WTC11 (cell line): Measurements from ENCODE around the gene EDN2.

Experiments
- ESRRA ChIP-seq: sonication (generic); formaldehyde crosslinking; IDR thresholded peaks from 2 replicates; pipeline ENCODE4 v1.8.1; 2022; ENCODE audit warnings: mild to moderate bottlenecking, missing genetic modification reagents, borderline replicate concordance
- JUN ChIP-seq: sonication (generic); formaldehyde crosslinking; IDR thresholded peaks from 2 replicates; pipeline ENCODE4 v1.8.0; 2023; ENCODE audit warnings: mild to moderate bottlenecking, missing genetic modification reagents
- NR1H2 ChIP-seq: sonication (generic); formaldehyde crosslinking; IDR thresholded peaks from 2 replicates; pipeline ENCODE4 v1.9.0; 2021; ENCODE audit warnings: mild to moderate bottlenecking, moderate library complexity, missing genetic modification reagents
- SP1 ChIP-seq: sonication (generic); formaldehyde crosslinking; conservative IDR thresholded peaks from 2 replicates; pipeline ENCODE4 v1.8.1; 2022; ENCODE audit warnings: missing genetic modification reagents
- TEAD1 ChIP-seq: sonication (generic); formaldehyde crosslinking; IDR thresholded peaks from 2 replicates; pipeline ENCODE4 v1.8.0; 2022; ENCODE audit warnings: mild to moderate bottlenecking, missing genetic modification reagents
- ZNF121 ChIP-seq: sonication (generic); formaldehyde crosslinking; IDR thresholded peaks from 2 replicates; pipeline ENCODE4 v1.8.0; 2023; ENCODE audit warnings: missing genetic modification reagents
- TF ChIP-seq, protein P1 (sequence below): sonication (generic); formaldehyde crosslinking; conservative IDR thresholded peaks from 2 replicates; pipeline ENCODE4 v1.8.1; 2022; ENCODE audit warnings: mild to moderate bottlenecking, missing genetic modification reagents
- TF ChIP-seq, protein P2 (sequence below): sonication (generic); formaldehyde crosslinking; IDR thresholded peaks from 2 replicates; pipeline ENCODE4 v1.8.1; 2022; ENCODE audit warnings: mild to moderate bottlenecking, missing genetic modification reagents, moderate library complexity, borderline replicate concordance
- TF ChIP-seq, protein P3 (sequence below): fragments of 200-600 bp; IDR thresholded peaks from 2 replicates; pipeline ENCODE4 v1.8.0; 2022; ENCODE audit warnings: antibody characterized with exemption
- TF ChIP-seq, protein P4 (sequence below): fragments of 250-450 bp; sonication (Bioruptor Pico); IDR thresholded peaks from 2 replicates; pipeline ENCODE4 v1.9.0; 2021; ENCODE audit warnings: mild to moderate bottlenecking
- TF ChIP-seq, protein P5 (sequence below): sonication (generic); formaldehyde crosslinking; IDR thresholded peaks from 2 replicates; pipeline ENCODE4 v1.8.1; 2022; ENCODE audit warnings: low read depth, missing genetic modification reagents, borderline replicate concordance
- TF ChIP-seq, protein P6 (sequence below): sonication (generic); formaldehyde crosslinking; IDR thresholded peaks from 2 replicates; pipeline ENCODE4 v1.8.0; 2022; ENCODE audit warnings: missing genetic modification reagents
- TF ChIP-seq, protein P7 (sequence below): sonication (generic); formaldehyde crosslinking; IDR thresholded peaks from 2 replicates; pipeline ENCODE4 v1.8.0; 2023; ENCODE audit warnings: missing genetic modification reagents

DNA sequence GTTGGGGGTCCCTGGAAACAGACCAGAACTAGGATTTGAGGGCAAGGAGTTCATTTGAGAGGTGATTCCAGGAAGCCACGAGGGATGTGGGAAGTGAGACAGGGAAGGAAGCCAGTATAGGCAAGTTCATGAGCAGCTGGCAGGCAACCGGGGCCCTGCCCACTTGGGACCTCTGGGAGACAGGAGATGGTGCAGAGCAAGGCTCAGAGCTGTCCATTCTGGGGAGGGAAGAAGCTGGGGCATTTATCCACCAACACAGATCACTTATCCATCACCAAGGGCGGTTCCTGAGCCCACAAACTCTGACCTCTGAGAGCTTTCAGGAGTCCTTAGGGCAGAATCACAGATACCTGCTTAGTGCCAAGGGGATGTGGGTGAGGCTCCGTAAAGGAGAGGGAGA, 16.8 kb downstream of the EDN2 start:
- TF ChIP-seq, protein P1, sequence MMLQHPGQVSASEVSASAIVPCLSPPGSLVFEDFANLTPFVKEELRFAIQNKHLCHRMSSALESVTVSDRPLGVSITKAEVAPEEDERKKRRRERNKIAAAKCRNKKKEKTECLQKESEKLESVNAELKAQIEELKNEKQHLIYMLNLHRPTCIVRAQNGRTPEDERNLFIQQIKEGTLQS (CRISPR knock-in tag), result no peak
- TF ChIP-seq, protein P2, sequence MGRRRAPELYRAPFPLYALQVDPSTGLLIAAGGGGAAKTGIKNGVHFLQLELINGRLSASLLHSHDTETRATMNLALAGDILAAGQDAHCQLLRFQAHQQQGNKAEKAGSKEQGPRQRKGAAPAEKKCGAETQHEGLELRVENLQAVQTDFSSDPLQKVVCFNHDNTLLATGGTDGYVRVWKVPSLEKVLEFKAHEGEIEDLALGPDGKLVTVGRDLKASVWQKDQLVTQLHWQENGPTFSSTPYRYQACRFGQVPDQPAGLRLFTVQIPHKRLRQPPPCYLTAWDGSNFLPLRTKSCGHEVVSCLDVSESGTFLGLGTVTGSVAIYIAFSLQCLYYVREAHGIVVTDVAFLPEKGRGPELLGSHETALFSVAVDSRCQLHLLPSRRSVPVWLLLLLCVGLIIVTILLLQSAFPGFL (CRISPR knock-in tag), result no peak
- no peak for TF ChIP-seq SP1 (CRISPR knock-in tag)
- no peak for TF ChIP-seq JUN (CRISPR knock-in tag)
- no peak for TF ChIP-seq NR1H2 (CRISPR knock-in tag)
- TF ChIP-seq, protein P3, sequence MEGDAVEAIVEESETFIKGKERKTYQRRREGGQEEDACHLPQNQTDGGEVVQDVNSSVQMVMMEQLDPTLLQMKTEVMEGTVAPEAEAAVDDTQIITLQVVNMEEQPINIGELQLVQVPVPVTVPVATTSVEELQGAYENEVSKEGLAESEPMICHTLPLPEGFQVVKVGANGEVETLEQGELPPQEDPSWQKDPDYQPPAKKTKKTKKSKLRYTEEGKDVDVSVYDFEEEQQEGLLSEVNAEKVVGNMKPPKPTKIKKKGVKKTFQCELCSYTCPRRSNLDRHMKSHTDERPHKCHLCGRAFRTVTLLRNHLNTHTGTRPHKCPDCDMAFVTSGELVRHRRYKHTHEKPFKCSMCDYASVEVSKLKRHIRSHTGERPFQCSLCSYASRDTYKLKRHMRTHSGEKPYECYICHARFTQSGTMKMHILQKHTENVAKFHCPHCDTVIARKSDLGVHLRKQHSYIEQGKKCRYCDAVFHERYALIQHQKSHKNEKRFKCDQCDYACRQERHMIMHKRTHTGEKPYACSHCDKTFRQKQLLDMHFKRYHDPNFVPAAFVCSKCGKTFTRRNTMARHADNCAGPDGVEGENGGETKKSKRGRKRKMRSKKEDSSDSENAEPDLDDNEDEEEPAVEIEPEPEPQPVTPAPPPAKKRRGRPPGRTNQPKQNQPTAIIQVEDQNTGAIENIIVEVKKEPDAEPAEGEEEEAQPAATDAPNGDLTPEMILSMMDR, result no peak
- TF ChIP-seq ESRRA, result no peak
- TF ChIP-seq, protein P4, sequence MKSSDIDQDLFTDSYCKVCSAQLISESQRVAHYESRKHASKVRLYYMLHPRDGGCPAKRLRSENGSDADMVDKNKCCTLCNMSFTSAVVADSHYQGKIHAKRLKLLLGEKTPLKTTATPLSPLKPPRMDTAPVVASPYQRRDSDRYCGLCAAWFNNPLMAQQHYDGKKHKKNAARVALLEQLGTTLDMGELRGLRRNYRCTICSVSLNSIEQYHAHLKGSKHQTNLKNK (CRISPR knock-in tag), result no peak
- TF ChIP-seq, protein P5, sequence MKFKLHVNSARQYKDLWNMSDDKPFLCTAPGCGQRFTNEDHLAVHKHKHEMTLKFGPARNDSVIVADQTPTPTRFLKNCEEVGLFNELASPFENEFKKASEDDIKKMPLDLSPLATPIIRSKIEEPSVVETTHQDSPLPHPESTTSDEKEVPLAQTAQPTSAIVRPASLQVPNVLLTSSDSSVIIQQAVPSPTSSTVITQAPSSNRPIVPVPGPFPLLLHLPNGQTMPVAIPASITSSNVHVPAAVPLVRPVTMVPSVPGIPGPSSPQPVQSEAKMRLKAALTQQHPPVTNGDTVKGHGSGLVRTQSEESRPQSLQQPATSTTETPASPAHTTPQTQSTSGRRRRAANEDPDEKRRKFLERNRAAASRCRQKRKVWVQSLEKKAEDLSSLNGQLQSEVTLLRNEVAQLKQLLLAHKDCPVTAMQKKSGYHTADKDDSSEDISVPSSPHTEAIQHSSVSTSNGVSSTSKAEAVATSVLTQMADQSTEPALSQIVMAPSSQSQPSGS (CRISPR knock-in tag), result no peak
- TF ChIP-seq TEAD1 (CRISPR knock-in tag), result no peak
- TF ChIP-seq, protein P6, sequence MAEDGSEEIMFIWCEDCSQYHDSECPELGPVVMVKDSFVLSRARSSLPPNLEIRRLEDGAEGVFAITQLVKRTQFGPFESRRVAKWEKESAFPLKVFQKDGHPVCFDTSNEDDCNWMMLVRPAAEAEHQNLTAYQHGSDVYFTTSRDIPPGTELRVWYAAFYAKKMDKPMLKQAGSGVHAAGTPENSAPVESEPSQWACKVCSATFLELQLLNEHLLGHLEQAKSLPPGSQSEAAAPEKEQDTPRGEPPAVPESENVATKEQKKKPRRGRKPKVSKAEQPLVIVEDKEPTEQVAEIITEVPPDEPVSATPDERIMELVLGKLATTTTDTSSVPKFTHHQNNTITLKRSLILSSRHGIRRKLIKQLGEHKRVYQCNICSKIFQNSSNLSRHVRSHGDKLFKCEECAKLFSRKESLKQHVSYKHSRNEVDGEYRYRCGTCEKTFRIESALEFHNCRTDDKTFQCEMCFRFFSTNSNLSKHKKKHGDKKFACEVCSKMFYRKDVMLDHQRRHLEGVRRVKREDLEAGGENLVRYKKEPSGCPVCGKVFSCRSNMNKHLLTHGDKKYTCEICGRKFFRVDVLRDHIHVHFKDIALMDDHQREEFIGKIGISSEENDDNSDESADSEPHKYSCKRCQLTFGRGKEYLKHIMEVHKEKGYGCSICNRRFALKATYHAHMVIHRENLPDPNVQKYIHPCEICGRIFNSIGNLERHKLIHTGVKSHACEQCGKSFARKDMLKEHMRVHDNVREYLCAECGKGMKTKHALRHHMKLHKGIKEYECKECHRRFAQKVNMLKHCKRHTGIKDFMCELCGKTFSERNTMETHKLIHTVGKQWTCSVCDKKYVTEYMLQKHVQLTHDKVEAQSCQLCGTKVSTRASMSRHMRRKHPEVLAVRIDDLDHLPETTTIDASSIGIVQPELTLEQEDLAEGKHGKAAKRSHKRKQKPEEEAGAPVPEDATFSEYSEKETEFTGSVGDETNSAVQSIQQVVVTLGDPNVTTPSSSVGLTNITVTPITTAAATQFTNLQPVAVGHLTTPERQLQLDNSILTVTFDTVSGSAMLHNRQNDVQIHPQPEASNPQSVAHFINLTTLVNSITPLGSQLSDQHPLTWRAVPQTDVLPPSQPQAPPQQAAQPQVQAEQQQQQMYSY, result no peak
- TF ChIP-seq ZNF121 (CRISPR knock-in tag), result no peak
- TF ChIP-seq, protein P7, sequence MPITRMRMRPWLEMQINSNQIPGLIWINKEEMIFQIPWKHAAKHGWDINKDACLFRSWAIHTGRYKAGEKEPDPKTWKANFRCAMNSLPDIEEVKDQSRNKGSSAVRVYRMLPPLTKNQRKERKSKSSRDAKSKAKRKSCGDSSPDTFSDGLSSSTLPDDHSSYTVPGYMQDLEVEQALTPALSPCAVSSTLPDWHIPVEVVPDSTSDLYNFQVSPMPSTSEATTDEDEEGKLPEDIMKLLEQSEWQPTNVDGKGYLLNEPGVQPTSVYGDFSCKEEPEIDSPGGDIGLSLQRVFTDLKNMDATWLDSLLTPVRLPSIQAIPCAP (CRISPR knock-in tag), result no peak
